K562 (cell line): ENCODE measurements around the gene ZFAND6. TPM values are rescaled to one million over a fixed set of nuclear protein-coding genes. Genes with fewer than 3 reads are reported as not detected.

Experiments
- ASH1L ChIP-seq: fragments of 450-650 bp; IDR thresholded peaks from 2 replicates; pipeline ENCODE4 v1.6.1; 2018; ENCODE audit warnings: borderline replicate concordance, mild to moderate bottlenecking, low read depth; ENCODE audit not compliant: partially characterized antibody
- ELF1 ChIP-seq: fragments of 200-800 bp; sonication (Bioruptor generic); IDR thresholded peaks from 2 replicates; pipeline ENCODE4 v1.6.1; 2016; ENCODE audit warnings: missing genetic modification characterization, missing compliant biosample characterization
- FOXP4 ChIP-seq: sonication (generic); formaldehyde crosslinking; IDR thresholded peaks from 2 replicates; pipeline ENCODE4 v1.8.0; 2022; ENCODE audit warnings: mild to moderate bottlenecking, missing genetic modification reagents, borderline replicate concordance
- HDAC1 ChIP-seq, 2 experiments: fragments of 450-650 bp; IDR thresholded peaks; 2 replicates each; pipeline ENCODE4 v1.6.1; 2016 to 2017; ENCODE audit warnings: inconsistent platforms in 1 of 2, mild to moderate bottlenecking in 1 of 2, moderate library complexity in 1 of 2
- NRF1 ChIP-seq, 2 experiments: fragments of 450-650 bp; IDR thresholded peaks in 1 of 2; conservative IDR thresholded peaks in 1 of 2; 2 replicates each; pipeline ENCODE4 v1.6.1; 2014; ENCODE audit warnings: mild to moderate bottlenecking in 2 of 2
- ZBTB1 ChIP-seq: sonication (generic); formaldehyde crosslinking; IDR thresholded peaks from 2 replicates; pipeline ENCODE4 v1.8.1; 2023; ENCODE audit warnings: missing genetic modification reagents, low read depth, mild to moderate bottlenecking, borderline replicate concordance
- polyA plus RNA-seq, 8 experiments: library from polyadenylated mRNA; depleted of rRNA in 4 of 8; stranded (reverse) in 5 of 8; unstranded in 3 of 8; fragments of >200 nt; fragmentation: Nextera tagmentation in 2 of 8; fragmentation: Illumina TruSeq in 1 of 8; extraction: Ambion mirVana in 2 of 8; extraction: Trizol in 1 of 8; gene quantifications; 2 replicates each; pipeline versions ENCODE4 v1.2.1 to v1.2.3, GENCODE V29; 2011 to 2014; ENCODE audit warnings: inconsistent platforms in 1 of 8, missing spikeins in 1 of 8
- total RNA-seq, 7 experiments: library from RNA; depleted of rRNA in 6 of 7; stranded (reverse); fragments of >200 nt in 6 of 7; fragmentation: Illumina TruSeq in 2 of 7; extraction: Trizol in 2 of 7; gene quantifications; 2 replicates each; pipeline versions ENCODE4 v1.2.1 to v1.2.3, GENCODE V29; 2011 to 2021; ENCODE audit warnings: low replicate concordance in 1 of 7
- TF ChIP-seq, protein P1 (sequence below): sonication (generic); formaldehyde crosslinking; IDR thresholded peaks from 2 replicates; pipeline ENCODE4 v1.8.1; 2023; ENCODE audit warnings: mild to moderate bottlenecking, missing genetic modification reagents

Gene ZFAND6
- total and polyA plus RNA-seq, 9 of the 15 experiments (the other 6 are each of a cell fraction or from before 2014, with no cell fraction given), result 53.9 to 206 (median 88.9) TPM

DNA sequence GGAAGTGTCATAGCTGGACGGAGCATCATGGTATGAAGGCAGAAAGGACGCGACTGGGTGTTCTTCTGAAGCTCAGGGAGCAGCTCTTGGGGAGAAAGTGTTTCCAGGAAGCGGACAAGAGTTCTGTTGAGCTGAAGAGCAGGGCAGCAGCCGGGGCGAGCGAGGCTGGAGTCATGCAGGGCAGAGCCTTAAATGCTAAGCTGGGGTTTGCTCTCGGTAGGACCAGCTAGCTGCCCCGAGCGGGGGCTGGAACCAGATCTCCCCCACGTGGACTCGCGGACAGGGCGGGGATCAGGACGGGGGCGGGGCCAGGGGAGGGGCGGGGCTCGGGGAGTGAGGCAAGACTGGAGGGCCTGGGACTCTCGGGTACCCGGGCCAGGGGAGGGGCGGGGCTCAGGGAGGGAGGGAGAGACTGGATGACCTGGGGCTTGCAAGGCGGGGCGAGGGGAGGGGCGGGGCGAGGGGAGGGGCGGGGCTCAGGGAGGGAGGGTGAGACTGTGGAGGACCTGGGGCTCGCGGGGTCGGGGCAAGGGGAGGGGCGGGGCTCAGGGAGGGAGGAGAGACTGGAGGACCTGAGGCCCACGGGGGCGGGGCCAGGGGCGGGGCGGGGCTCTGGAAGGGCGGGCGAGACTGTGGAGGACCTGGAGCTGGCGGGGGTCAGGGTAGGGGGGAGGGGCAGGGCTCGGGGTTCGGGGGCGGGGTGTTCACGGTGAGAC is 92.9 kb downstream of the ZFAND6 start (continued):
- TF ChIP-seq, protein P1, sequence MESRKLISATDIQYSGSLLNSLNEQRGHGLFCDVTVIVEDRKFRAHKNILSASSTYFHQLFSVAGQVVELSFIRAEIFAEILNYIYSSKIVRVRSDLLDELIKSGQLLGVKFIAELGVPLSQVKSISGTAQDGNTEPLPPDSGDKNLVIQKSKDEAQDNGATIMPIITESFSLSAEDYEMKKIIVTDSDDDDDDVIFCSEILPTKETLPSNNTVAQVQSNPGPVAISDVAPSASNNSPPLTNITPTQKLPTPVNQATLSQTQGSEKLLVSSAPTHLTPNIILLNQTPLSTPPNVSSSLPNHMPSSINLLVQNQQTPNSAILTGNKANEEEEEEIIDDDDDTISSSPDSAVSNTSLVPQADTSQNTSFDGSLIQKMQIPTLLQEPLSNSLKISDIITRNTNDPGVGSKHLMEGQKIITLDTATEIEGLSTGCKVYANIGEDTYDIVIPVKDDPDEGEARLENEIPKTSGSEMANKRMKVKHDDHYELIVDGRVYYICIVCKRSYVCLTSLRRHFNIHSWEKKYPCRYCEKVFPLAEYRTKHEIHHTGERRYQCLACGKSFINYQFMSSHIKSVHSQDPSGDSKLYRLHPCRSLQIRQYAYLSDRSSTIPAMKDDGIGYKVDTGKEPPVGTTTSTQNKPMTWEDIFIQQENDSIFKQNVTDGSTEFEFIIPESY (CRISPR knock-in tag), result no peak
- 0 out of 2 replicates have a peak, but pooled peaks have one; percentile 31 for TF ChIP-seq ELF1 (tag)
- no peak for TF ChIP-seq ZBTB1 (CRISPR knock-in tag)
- TF ChIP-seq HDAC1 (IDR thresholded peaks at IDR 0.05), result peak in 1 of 2 experiments; percentile 72; a peak in 2 of 4 replicates
- TF ChIP-seq NRF1 (conservative IDR thresholded peaks at IDR 0.05 in 1 of 2, IDR thresholded peaks at IDR 0.05 in 1 of 2), result no peak
- TF ChIP-seq ASH1L, result no peak
- TF ChIP-seq FOXP4 (CRISPR knock-in tag), result no peak
- TF ChIP-seq, all 486 proteins: peak for 21
